DMS53 (cell line): ENCODE measurements around the gene SLC24A1.
A peak's percentile ranks its signal among the peaks of the same experiment; 100 is the strongest.
"Not testable (repeated sequence)": the region's sequence is repeated elsewhere in the genome, so short reads cannot be mapped to it uniquely, and the experiment has no call there.

Experiments used
- DNase-seq: peaks from one replicate; lab custom pipeline; 2025; lab: John Stamatoyannopoulos, UW

Gene SLC24A1

DNA sequence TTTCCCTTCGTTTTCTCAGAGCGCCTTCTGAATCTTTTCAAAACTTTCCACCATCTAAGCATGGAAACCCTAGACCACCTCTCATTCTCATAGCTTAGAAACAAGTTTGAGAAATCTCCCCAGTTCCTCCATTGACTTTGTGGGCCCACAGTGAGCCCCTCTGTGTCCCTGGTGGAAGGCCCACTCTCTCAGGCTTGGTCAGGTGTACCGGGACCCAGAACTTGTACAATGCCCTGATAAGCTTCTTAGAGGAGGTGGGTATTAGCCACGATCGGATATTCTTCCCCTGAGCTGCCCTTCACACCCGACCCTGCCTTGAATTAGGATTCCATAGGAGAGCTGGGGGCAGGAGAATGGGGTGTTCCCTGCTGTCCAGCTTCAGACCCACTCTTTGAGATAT, at the start of gene SLC24A1:
Gene SLC24A1, plus strand, starts transcription at position 301 of the 400 bp plus-strand sequence. CDS start 2,143 bp downstream, outside the sequence.
- DNase-seq: no peak

DNA sequence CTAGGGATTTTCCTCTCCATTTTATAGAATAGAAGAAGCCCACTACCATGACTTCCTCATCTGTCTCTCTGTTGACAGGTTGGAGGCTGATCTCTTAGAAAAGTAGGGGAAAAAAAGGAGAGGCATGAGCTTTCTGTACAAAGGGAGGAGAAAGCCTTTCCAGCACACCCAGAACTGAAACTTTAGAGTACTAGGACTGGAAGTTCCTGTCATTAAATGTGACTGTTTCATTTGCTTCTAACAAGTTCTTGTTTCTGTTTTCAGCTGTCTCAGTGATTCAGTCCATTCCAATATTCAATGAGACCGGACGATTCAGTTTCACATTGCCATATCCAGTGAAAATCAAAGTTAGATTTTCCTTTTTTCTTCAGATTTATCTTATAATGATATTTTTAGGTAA, 49.8 kb upstream of the SLC24A1 start:
- DNase-seq: no peak

DNA sequence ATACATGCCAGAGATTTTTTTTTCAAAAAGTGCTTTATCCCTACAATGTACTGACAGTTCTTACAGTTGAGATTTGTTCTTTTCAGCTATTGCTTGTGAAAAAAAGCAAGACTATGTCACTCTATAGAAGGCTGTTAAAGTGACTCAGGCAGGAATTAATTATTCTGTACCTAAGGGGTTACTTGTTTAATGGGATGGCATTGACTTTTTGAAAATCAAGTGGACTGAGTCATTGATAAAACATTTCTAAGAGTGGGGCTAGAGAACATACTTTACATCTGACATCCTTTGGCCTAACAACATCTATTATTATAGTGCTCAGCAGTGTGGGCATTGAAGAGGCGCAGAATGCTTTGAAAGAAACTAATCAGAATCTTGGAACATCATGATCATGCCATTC, 45.1 kb upstream of the SLC24A1 start:
- peak; percentile 38 for DNase-seq

DNA sequence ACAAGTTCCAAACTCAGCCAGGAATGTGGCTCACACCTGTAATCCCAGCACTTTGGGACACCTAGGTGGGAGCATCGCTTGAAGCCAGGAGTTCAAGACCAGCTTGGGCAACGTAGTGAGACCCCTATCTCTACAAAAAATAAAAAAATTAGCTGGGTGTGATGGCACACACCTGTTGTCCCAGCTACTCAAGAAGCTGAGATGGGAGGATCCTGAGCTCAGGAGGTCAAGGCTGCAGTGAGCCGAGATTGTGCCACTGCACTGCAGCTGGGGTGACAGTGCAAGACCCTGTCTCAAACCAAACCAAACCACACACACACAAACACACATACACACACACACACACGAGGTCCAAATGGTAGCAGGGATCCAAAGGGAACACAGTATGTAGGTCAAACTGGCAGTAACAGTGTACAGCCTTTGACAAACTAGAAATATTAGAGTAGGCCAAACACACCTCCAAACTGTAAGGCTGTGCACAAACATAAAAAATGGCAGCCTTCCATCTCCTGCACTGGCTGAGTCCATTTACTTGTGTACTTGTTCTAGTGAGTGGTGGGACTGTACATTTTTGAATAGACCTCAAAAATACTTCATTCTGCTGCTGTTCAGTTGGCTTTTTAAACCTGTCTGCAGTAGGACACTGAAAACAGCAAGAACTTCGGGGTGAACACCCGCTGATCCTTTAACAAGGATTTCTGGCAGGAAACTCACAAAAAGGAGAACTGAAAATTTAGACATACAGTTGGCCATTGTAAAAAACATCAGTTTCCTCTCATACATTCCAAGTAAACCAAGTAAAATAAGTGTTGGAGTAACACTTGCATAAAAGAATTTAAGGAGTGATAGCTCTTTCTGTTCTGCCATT, 44.4 kb upstream of the SLC24A1 start:
- DNase-seq: no peak

DNA sequence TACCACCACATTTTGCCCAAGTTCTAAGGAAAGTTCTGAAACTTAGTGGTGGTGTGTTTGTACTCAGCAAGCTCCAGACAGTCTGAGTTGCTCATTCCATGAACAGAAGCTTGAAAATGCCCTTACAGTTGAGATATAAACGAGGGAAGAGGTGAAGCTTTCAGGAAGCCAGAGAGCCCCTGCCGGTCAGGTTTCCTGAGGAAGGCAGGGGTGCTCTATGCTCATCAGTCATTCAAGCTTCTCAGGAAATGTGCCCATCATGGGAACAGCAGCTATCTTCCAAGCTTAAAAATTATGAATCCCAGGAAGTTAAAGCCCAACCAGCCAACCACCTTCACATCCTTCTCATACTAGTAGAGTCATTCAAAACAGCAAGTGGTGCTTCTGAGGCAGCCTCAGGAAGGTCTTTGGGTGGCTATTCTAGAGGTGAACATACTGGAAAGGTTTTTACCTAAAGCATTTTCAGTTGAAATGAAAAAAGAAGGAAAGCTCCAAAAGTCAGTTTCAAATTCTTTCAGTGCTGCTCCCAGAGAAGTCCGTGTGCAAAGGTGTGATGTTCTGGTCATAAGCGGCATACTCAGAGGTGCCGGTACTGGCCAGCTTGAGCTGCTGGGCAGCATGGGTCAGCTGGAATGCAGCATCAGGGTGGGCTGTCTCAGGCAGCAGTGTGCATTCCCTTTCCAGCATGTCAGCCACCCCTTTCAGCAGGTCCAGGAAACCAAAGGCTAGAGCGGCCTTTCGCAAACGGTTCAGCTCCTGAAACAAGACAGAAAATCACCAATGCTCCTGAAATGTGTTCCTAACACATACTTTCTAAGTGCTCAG, 42.6 kb upstream of the SLC24A1 start:
- DNase-seq: peak; percentile 5

DNA sequence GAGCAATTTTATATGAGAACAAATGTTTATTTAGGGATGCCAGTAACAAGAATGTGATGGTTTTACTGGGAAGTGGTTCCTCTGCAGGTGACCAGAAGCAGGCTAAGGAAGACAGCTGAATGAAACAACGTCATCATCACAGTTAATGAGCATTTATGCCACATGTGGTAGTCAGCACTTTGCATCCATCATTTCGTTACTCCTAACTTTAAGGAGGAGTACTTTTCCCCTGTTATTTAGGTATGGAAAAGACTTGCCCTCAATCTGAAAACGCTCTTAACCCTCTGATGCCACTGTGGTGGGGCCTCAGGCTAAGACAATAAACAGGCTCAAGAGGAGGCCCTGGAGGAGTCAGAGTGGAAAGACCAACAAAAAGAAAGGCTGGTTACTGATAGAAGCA, 42.0 kb upstream of the SLC24A1 start:
- no peak for DNase-seq

DNA sequence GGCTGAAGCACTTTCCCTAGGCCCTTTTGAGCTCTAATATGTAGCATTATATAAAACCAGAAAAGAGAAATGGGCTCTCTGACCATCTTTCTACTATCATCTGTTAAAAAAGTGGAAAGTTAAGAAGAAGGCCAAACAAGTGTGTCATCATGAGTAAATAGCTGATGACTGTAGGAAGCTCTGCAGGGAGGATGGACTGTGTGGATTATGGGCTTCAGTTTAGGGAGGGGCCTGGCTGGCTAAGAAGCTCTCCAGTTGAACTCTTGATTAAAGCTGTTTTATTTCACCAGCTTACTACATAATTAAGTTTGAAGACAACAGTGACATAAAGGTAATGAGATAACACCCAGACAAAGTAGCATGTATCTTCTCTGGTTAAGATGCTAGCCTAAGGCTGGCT, 41.5 kb upstream of the SLC24A1 start:
- peak; percentile 34 for DNase-seq

DNA sequence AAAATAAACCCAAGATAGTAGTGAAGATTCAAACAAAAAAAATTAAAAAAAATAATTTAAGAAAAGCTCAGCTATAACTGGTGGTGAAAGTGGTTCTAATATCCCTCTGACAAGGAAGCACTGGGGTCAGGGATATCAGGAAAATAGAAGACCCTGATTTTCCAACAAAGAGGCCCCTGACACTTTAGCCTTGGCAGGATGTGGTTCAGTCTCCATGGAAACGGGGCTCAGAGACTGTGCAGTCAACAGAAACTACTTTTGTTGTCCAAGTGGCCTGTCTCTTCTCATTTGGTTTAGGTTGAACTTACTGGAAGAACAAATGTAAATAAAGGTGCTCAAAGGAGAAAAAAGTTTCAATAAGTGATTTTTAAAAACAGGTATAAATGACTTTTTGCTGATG, 38.0 kb upstream of the SLC24A1 start:
- DNase-seq: peak; percentile 68

DNA sequence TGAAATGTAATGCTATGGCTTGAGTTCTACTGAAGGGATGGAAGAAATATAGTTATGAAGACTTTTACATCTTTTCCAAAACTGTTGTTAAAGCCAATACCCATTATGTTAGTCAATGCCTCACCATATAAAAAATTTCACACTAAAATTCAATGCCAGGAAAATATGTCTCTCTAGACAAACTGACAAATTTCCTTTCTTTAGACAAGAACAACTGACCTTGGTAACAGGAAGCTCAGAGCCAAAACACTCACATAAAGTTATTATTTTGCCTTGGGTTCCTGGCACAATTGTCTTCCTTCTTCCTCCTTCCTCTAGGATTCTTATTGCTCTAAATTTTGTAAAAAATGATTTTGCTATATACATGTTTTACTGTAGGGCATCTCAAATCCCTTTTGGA, 37.5 kb upstream of the SLC24A1 start:
- no peak for DNase-seq

DNA sequence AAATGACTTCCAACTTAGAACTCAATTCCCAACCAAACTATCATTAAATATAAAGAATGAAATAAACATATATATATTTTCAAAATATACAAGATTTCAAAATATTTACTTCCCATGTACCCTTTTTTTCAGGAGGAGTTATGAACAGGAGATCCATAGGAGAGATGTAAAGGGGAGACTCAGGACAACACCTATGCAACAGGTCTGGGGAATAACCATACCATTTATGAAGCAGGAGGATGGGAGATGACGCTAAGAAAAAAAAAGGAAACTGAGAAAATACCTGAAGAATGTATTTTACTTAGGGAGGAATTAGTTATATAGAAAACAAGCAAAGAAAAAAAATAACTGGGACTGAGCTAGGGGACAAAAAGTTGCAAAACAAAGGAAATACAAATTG, 34.6 kb upstream of the SLC24A1 start:
- DNase-seq: no peak

DNA sequence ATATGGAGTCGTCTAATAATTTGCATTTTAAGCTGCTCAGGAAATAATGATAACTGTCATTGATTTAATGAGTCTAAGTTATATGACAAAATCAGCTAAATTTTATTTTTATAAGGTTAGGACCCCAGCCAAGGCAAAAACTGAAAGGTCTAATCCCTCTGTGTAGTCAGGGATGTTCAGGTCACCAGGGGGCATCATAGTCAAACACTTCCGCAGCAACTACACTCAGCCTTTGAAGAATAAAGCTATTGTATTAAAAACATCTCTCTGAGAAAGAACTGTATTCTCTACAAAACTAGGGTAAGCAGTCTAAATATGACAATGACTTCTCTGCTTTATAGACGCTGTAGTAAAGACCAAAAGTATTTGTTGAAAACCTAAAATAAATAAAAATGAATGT, 25.8 kb upstream of the SLC24A1 start:
- DNase-seq: peak; percentile 24

DNA sequence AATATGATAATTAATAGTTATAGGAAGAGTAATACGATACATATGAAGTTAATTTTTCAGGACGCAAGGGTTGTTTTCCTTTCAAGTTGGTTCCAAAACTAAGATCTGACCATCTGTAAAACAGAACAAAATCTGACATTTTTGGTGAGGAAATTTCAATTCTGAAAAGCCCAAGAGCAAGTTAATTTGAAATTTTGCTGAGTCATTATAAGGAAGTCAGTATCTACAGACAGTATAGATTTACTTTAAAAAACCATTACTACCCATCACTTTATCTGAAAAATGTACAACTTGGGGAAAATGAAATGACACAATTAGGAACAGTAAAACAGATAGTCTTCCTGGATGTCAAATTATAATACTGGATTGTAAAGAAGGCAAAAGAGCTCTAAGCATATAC, 23.3 kb upstream of the SLC24A1 start:
- DNase-seq: no peak

DNA sequence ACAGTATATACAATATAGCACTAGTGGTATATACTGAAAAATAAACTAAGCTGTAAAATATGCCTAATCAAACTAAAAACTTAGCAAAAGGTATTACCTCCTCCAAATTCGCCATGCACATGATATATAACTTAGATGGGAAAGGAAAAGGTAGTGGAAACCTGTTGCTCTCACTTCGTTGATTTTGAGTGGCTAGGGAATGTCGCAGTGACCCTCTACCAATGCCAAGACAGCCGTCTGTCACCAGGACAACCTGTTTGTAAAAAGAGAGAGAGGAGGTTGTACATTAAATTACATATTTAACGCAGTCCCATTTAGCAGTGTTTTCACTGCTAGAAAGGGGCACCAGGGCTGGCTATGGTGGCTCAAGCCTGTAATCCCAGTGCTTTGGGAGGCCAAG, 22.1 kb upstream of the SLC24A1 start:
- no peak for DNase-seq

DNA sequence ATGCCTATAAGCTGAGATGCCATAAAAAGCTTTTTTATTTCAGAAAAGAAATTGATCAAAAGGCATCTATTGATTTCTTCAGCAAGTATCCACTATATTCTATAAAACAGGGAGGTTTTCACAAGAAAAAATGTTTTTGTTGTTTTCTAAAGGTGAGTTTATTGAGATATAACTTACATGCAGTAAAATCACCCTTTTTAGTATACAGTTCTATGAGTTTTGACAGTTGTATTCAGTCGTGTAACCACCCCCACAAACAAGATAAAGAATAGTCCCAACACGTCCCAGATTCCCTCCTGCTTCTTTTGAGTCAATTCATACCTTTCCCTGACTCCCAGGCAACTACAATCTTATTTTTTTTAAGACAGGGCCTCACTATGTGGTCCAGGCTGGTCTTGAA, 18.6 kb upstream of the SLC24A1 start:
- DNase-seq: no peak

DNA sequence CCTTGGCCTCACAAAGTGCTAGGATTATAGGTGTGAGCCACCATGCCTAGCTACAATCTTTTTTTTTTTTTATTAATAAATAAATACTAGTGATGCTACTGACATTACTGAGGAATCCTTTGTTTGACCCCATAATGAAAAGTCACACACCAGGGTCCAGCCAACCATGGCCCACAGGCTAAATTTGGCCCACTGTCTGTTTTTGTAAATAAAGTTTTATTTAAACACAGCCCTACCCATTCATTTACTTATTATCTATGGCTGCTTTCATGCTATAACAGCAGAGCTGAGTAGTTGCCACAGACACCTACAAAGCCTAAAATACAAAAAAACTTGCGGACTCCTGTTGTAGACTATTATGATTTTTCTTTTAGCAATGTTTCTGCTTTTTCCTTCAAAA, 18.2 kb upstream of the SLC24A1 start:
- no peak for DNase-seq

DNA sequence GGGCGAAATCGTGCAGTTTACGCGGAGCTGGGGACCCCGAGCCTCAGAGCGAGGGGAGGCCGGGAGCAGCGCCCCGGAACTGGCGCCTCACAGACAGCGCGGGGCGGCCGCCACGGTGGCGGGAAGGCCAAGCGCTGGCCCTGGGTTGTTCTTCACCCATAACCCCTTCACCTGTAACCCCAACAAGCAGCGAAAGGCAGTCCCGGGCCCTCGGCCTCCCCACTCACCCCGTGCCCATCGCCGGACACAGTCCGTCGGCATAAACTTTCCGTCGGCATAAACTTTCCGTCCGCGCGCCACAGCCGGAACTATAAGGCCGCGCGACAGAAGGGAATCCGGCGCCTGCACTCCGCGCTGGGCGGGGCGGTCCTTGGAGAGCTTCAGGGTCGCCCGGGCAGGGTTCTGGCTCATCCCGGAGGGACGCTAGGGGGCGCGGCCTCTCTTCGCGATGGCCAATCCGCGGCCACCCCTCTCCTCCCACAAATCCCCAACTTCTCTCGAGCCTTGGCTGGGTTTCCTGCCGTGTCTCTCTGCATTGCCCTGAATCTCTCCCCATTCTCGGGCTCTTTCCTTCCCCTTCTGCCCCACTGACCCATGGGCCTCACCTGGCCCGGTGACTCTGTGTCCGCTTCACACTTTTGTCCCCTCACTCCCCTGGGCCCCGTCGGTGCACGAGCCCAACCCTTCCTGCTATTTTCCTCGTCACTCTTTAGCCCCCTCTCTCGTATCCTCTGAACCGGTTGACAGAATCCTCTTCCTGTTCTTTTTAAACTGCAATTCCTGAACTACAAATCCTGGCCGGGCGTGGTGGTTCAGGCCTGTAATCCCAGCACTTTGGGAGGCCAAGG, 10.6 kb upstream of the SLC24A1 start, which contains the start of gene INTS14:
Gene INTS14, minus strand, starts transcription at position 261 of the 848 bp plus-strand sequence. CDS start 3,751 bp downstream, outside the sequence.
- peak; percentile 97 for DNase-seq

DNA sequence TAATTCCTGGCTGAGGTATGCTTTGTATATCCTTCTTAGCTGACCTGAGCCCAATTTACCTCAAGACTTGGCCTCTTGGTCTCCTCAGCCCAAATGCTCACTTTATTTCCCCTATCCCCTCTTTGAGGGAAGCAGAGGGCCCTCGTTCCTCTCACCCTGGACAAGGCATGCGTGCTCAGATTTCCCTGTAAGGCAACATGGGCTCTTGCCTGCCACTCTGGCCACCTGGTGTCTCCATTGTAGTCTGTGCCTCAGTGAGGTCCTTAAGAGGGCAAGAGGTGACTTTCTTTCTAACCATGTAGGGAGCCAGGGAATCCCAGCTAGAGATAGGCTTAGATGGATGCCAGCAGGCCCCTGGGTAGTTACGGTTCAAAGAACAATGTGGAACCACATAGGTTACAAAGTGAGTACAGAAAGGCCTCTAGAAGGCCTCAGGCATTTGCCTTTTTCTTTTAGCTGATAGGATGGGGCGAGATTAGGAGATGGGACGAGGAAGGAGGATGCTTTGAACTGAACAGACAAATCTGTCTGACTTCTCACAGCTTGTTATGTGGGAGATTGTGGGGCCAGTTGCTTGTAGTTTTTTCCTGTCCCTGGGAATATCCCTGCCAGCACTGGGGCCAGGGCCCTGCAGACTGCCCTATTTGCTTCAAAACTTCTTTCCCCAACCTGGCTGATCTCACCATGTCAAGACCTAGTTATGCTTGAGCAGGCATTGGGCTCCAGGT, 9.7 kb upstream of the SLC24A1 start:
- DNase-seq: peak; percentile 15

DNA sequence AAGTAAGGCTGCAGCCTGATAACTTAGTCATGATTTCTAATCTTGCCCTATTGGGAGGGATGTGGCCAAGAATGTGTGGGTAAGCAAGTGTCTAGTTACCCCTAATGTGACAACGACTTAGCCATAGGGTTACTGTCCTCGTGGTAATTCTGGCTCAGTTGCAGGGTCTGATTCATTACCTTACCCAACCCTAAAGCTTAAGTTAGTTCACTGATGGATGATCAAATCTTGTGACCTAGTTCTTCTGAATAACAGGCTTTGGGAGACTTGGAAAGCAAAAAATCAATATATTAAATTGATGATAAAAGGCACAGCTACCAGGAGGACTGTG, 9.2 kb upstream of the SLC24A1 start:
- no peak for DNase-seq

DNA sequence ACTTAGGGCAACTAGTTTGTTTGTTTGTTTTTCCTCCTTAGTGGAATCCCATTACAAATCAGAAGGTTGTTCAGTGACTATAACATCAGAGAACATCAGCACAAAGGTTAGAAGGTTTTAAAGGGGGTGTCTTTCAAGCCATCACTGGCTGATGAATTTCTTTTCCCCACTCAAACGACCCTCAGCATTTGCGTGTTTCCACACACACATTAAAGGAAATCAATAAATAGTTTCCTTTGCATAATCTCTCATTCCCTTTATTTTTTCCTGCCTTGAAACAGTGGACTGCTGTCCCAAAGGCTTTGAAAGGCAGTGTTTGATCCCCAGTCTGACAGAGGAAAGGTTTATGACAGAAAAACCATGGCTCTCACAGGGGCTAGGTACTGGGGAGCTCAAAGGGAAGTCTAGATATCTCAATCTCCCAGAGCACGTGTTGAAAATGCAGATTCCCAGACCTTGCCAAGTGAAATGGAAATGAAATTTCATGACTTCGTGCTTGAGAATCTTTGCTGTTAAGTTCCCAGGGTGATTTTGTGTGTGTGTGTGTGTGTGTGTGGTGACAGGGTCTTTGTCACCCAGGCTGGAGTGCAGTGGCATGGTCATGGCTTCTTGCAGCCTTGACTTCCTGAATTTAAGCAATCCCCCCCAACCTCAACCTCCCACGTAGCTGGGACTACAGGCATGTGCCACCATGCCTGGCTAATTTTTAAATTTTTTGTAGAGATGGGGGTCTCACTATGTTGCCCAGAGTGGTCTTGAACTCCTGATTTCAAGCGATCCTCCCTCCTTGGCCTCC, 8.6 kb upstream of the SLC24A1 start:
- DNase-seq: no peak

DNA sequence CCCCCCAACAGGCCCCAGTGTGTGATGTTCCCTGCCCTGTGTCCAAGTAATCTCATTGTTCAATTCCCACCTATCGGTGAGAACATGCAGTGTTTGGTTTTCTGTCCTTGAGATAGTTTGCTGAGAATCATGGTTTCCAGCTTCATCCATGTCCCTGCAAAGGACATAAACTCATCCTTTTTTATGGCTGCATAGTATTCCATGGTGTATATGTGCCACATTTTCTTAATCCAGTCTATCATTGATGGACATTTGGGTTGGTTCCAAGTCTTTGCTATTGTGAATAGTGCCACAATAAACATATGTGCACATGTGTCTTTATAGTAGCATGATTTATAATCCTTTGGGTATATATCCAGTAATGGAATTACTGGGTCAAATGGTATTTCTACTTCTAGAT, 5.9 kb upstream of the SLC24A1 start:
- not testable (repeated sequence) for DNase-seq
